ENCODE results near the gene EFCAB14.

The EFCAB14 gene

GRCh38 chr1:46719689-46720088 lies 775 bp upstream of the EFCAB14 start:
- TF ChIP-seq FOXP2 (optimal IDR thresholded peaks at IDR 0.05; ENCODE audit: borderline replicate concordance, extremely low read depth, extremely low read length, insufficient read depth) (no peak), REST (IDR thresholded peaks at IDR 0.05; ENCODE audit: insufficient read depth in 1 of 2, low read depth in 2 of 2, low read length in 2 of 2) (no peak), TAF1 (IDR thresholded peaks at IDR 0.05; ENCODE audit: borderline replicate concordance, insufficient read depth, low read length) (no peak), SIN3A (IDR thresholded peaks at IDR 0.05; ENCODE audit: borderline replicate concordance, insufficient read depth, low read length) (no peak), POLR2AphosphoS5 (IDR thresholded peaks at IDR 0.05; ENCODE audit: low read depth, low read length) (no peak)

- no peak for TF ChIP-seq POLR2AphosphoS5 (IDR thresholded peaks at IDR 0.05; ENCODE audit: low read depth, low read length)
- TF ChIP-seq SIN3A (IDR thresholded peaks at IDR 0.05; ENCODE audit: borderline replicate concordance, insufficient read depth, low read length): no peak
- no peak for TF ChIP-seq REST (IDR thresholded peaks at IDR 0.05; ENCODE audit: insufficient read depth in 1 of 2, low read depth in 2 of 2, low read length in 2 of 2)
- no peak for TF ChIP-seq FOXP2 (optimal IDR thresholded peaks at IDR 0.05; ENCODE audit: borderline replicate concordance, extremely low read depth, extremely low read length, insufficient read depth)
- no peak for TF ChIP-seq TAF1 (IDR thresholded peaks at IDR 0.05; ENCODE audit: borderline replicate concordance, insufficient read depth, low read length)
Observed at GRCh38 chr1:46718340-46718726, 581 bp downstream of the EFCAB14 start.

- no peak for TF ChIP-seq TAF1 (IDR thresholded peaks at IDR 0.05; ENCODE audit: borderline replicate concordance, insufficient read depth, low read length)
- no peak for TF ChIP-seq REST (IDR thresholded peaks at IDR 0.05; ENCODE audit: insufficient read depth in 1 of 2, low read depth in 2 of 2, low read length in 2 of 2)
- no peak for TF ChIP-seq POLR2AphosphoS5 (IDR thresholded peaks at IDR 0.05; ENCODE audit: low read depth, low read length)
- no peak for TF ChIP-seq SIN3A (IDR thresholded peaks at IDR 0.05; ENCODE audit: borderline replicate concordance, insufficient read depth, low read length)
- no peak for TF ChIP-seq FOXP2 (optimal IDR thresholded peaks at IDR 0.05; ENCODE audit: borderline replicate concordance, extremely low read depth, extremely low read length, insufficient read depth)
Observed at GRCh38 chr1:46717654-46718053, 1.3 kb downstream of the EFCAB14 start.

- no peak for TF ChIP-seq TAF1 (IDR thresholded peaks at IDR 0.05; ENCODE audit: borderline replicate concordance, insufficient read depth, low read length)
- TF ChIP-seq FOXP2 (optimal IDR thresholded peaks at IDR 0.05; ENCODE audit: borderline replicate concordance, extremely low read depth, extremely low read length, insufficient read depth): no peak
- TF ChIP-seq REST (IDR thresholded peaks at IDR 0.05; ENCODE audit: insufficient read depth in 1 of 2, low read depth in 2 of 2, low read length in 2 of 2): no peak
- TF ChIP-seq SIN3A (IDR thresholded peaks at IDR 0.05; ENCODE audit: borderline replicate concordance, insufficient read depth, low read length): no peak
- no peak for TF ChIP-seq POLR2AphosphoS5 (IDR thresholded peaks at IDR 0.05; ENCODE audit: low read depth, low read length)
Observed at GRCh38 chr1:46714976-46715375, 3.9 kb downstream of the EFCAB14 start.

- TF ChIP-seq POLR2AphosphoS5 (IDR thresholded peaks at IDR 0.05; ENCODE audit: low read depth, low read length) (no peak), REST (IDR thresholded peaks at IDR 0.05; ENCODE audit: insufficient read depth in 1 of 2, low read depth in 2 of 2, low read length in 2 of 2) (no peak), SIN3A (IDR thresholded peaks at IDR 0.05; ENCODE audit: borderline replicate concordance, insufficient read depth, low read length) (no peak), FOXP2 (optimal IDR thresholded peaks at IDR 0.05; ENCODE audit: borderline replicate concordance, extremely low read depth, extremely low read length, insufficient read depth) (no peak)
Observed at GRCh38 chr1:46708121-46708520, 10.8 kb downstream of the EFCAB14 start.

All from PFSK-1 (cell line).